HL-60 (cell line): ENCODE data around the gene EARS2.

ENCODE experiments used
- SPI1 ChIP-seq: IDR thresholded peaks from 2 replicates; pipeline ENCODE4 v1.6.1; 2012; ENCODE audit warnings: low read depth, mild to moderate bottlenecking, borderline replicate concordance
- TF ChIP-seq, protein P1 (sequence below): IDR thresholded peaks from 2 replicates; pipeline ENCODE4 v1.6.1; 2012; ENCODE audit warnings: low read depth; ENCODE audit not compliant: insufficient replicate concordance
- TF ChIP-seq, protein P2 (sequence below): IDR thresholded peaks from one replicate; pipeline ENCODE4 v1.5.1; 2011; ENCODE audit warnings: low read length, control low read depth, inconsistent platforms; ENCODE audit not compliant: insufficient read depth

DNA sequence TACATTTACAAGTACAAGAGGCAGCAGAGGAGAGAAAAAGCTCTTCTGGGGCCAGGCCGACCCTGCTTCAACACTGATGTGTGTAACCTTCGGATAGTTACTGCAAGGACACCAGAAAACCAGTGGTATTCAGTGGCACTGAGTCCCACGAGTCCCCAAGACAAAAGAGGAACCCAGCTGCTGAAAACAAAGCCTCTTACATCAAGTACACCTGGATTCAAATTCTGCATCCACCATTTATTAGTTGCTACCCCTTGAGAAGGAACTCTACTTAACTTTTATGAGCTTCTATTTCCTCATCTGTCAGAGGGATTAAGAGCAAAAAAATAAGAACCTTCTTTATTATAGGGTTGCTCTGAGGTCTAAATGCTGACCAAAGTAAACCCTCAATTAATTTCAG is 2.6 kb downstream of the EARS2 start:
- TF ChIP-seq SPI1, result peak; percentile 24; the same call in 1 of the 2 replicates
- TF ChIP-seq, protein P1, sequence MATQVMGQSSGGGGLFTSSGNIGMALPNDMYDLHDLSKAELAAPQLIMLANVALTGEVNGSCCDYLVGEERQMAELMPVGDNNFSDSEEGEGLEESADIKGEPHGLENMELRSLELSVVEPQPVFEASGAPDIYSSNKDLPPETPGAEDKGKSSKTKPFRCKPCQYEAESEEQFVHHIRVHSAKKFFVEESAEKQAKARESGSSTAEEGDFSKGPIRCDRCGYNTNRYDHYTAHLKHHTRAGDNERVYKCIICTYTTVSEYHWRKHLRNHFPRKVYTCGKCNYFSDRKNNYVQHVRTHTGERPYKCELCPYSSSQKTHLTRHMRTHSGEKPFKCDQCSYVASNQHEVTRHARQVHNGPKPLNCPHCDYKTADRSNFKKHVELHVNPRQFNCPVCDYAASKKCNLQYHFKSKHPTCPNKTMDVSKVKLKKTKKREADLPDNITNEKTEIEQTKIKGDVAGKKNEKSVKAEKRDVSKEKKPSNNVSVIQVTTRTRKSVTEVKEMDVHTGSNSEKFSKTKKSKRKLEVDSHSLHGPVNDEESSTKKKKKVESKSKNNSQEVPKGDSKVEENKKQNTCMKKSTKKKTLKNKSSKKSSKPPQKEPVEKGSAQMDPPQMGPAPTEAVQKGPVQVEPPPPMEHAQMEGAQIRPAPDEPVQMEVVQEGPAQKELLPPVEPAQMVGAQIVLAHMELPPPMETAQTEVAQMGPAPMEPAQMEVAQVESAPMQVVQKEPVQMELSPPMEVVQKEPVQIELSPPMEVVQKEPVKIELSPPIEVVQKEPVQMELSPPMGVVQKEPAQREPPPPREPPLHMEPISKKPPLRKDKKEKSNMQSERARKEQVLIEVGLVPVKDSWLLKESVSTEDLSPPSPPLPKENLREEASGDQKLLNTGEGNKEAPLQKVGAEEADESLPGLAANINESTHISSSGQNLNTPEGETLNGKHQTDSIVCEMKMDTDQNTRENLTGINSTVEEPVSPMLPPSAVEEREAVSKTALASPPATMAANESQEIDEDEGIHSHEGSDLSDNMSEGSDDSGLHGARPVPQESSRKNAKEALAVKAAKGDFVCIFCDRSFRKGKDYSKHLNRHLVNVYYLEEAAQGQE, result no peak
- TF ChIP-seq, protein P2, sequence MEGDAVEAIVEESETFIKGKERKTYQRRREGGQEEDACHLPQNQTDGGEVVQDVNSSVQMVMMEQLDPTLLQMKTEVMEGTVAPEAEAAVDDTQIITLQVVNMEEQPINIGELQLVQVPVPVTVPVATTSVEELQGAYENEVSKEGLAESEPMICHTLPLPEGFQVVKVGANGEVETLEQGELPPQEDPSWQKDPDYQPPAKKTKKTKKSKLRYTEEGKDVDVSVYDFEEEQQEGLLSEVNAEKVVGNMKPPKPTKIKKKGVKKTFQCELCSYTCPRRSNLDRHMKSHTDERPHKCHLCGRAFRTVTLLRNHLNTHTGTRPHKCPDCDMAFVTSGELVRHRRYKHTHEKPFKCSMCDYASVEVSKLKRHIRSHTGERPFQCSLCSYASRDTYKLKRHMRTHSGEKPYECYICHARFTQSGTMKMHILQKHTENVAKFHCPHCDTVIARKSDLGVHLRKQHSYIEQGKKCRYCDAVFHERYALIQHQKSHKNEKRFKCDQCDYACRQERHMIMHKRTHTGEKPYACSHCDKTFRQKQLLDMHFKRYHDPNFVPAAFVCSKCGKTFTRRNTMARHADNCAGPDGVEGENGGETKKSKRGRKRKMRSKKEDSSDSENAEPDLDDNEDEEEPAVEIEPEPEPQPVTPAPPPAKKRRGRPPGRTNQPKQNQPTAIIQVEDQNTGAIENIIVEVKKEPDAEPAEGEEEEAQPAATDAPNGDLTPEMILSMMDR, result no peak
